Measurements from ENCODE around the gene HARS1. TPM values are rescaled to one million over a fixed set of nuclear protein-coding genes. Genes with fewer than 3 reads are reported as not detected.

HARS1 gene
- total and polyA plus RNA-seq, 2 of the 13 experiments (the other 11 are each of a cell fraction or from before 2014, with no cell fraction given), result 36.9 to 66.2 TPM

DNA sequence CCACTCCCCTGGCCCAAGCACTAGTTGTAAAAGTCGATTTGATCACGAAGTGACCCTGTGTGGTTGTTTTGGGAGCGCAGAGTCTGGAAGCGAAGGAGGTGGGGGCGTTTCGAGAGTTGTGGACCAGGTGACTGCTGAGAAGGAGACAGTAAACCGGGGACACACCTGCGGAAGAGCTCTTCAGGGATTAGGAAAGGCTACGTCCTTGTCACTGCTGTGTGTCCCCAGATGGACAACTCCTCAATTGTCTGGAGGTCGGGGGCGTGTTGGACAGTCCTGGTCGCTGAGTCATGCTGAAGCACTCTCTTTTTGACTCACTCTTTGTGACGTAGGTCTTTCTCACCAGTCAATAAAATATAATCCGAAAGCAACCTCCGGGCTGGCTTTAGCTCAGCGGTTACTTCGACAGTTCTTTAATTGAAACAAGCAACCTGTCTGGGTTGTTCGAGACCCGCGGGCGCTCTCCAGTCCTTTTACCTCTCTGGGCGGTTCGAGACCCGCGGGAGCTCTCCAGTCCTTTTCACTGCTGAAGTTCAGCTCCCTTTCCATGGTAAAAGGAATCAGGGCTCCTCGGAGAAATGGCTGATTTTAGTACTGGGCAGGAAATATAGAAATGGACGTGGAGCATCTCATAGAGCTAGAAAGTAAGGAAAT is 19.9 kb upstream of the HARS1 start (continued):
- TF ChIP-seq, protein P1, sequence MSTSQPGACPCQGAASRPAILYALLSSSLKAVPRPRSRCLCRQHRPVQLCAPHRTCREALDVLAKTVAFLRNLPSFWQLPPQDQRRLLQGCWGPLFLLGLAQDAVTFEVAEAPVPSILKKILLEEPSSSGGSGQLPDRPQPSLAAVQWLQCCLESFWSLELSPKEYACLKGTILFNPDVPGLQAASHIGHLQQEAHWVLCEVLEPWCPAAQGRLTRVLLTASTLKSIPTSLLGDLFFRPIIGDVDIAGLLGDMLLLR (CRISPR knock-in tag; IDR thresholded peaks at IDR 0.05), result no peak
- TF ChIP-seq ZNF782 (CRISPR knock-in tag; IDR thresholded peaks at IDR 0.05; ENCODE audit: borderline replicate concordance) (no peak), ZNF143 (CRISPR knock-in tag; IDR thresholded peaks at IDR 0.05) (0 out of 2 replicates have a peak, but pooled peaks have one; percentile 23), RARA (CRISPR knock-in tag; IDR thresholded peaks at IDR 0.05) (peak; percentile 60), ZNF777 (CRISPR knock-in tag; IDR thresholded peaks at IDR 0.05) (no peak), KAT8 (CRISPR knock-in tag; IDR thresholded peaks at IDR 0.05) (peak; percentile 84), DMAP1 (CRISPR knock-in tag; IDR thresholded peaks at IDR 0.05) (no peak), ZNF160 (CRISPR knock-in tag; IDR thresholded peaks at IDR 0.05) (no peak), ZNF382 (CRISPR knock-in tag; IDR thresholded peaks at IDR 0.05; ENCODE audit: borderline replicate concordance) (no peak), MTF1 (CRISPR knock-in tag; IDR thresholded peaks at IDR 0.05) (no peak), TCF7L2 (IDR thresholded peaks at IDR 0.05; ENCODE audit: low read depth, low read length) (no peak), POGZ (CRISPR knock-in tag; IDR thresholded peaks at IDR 0.05) (no peak), SAP130 (CRISPR knock-in tag; IDR thresholded peaks at IDR 0.05; ENCODE audit: low read depth) (peak; percentile 93), ZNF296 (CRISPR knock-in tag; conservative IDR thresholded peaks at IDR 0.05) (no peak), PPARG (CRISPR knock-in tag; conservative IDR thresholded peaks at IDR 0.05) (0 out of 2 replicates have a peak, but pooled peaks have one; percentile 40)
- TF ChIP-seq, protein P2, sequence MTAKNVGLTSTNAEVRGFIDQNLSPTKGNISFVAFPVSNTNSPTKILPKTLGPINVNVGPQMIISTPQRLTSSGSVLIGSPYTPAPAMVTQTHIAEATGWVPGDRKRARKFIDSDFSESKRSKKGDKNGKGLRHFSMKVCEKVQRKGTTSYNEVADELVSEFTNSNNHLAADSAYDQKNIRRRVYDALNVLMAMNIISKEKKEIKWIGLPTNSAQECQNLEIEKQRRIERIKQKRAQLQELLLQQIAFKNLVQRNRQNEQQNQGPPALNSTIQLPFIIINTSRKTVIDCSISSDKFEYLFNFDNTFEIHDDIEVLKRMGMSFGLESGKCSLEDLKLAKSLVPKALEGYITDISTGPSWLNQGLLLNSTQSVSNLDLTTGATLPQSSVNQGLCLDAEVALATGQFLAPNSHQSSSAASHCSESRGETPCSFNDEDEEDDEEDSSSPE (CRISPR knock-in tag; IDR thresholded peaks at IDR 0.05), result peak; percentile 52; the same call in 1 of the 2 replicates
- TF ChIP-seq, protein P3, sequence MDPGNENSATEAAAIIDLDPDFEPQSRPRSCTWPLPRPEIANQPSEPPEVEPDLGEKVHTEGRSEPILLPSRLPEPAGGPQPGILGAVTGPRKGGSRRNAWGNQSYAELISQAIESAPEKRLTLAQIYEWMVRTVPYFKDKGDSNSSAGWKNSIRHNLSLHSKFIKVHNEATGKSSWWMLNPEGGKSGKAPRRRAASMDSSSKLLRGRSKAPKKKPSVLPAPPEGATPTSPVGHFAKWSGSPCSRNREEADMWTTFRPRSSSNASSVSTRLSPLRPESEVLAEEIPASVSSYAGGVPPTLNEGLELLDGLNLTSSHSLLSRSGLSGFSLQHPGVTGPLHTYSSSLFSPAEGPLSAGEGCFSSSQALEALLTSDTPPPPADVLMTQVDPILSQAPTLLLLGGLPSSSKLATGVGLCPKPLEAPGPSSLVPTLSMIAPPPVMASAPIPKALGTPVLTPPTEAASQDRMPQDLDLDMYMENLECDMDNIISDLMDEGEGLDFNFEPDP (CRISPR knock-in tag; conservative IDR thresholded peaks at IDR 0.05), result no peak
- TF ChIP-seq, protein P4, sequence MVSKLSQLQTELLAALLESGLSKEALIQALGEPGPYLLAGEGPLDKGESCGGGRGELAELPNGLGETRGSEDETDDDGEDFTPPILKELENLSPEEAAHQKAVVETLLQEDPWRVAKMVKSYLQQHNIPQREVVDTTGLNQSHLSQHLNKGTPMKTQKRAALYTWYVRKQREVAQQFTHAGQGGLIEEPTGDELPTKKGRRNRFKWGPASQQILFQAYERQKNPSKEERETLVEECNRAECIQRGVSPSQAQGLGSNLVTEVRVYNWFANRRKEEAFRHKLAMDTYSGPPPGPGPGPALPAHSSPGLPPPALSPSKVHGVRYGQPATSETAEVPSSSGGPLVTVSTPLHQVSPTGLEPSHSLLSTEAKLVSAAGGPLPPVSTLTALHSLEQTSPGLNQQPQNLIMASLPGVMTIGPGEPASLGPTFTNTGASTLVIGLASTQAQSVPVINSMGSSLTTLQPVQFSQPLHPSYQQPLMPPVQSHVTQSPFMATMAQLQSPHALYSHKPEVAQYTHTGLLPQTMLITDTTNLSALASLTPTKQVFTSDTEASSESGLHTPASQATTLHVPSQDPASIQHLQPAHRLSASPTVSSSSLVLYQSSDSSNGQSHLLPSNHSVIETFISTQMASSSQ (IDR thresholded peaks at IDR 0.05; ENCODE audit: low read depth), result no peak
- TF ChIP-seq, protein P4 (CRISPR knock-in tag; IDR thresholded peaks at IDR 0.05; ENCODE audit: borderline replicate concordance), result no peak
- TF ChIP-seq, protein P5, sequence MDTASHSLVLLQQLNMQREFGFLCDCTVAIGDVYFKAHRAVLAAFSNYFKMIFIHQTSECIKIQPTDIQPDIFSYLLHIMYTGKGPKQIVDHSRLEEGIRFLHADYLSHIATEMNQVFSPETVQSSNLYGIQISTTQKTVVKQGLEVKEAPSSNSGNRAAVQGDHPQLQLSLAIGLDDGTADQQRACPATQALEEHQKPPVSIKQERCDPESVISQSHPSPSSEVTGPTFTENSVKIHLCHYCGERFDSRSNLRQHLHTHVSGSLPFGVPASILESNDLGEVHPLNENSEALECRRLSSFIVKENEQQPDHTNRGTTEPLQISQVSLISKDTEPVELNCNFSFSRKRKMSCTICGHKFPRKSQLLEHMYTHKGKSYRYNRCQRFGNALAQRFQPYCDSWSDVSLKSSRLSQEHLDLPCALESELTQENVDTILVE (CRISPR knock-in tag; IDR thresholded peaks at IDR 0.05), result peak; percentile 83
- TF ChIP-seq, protein P6, sequence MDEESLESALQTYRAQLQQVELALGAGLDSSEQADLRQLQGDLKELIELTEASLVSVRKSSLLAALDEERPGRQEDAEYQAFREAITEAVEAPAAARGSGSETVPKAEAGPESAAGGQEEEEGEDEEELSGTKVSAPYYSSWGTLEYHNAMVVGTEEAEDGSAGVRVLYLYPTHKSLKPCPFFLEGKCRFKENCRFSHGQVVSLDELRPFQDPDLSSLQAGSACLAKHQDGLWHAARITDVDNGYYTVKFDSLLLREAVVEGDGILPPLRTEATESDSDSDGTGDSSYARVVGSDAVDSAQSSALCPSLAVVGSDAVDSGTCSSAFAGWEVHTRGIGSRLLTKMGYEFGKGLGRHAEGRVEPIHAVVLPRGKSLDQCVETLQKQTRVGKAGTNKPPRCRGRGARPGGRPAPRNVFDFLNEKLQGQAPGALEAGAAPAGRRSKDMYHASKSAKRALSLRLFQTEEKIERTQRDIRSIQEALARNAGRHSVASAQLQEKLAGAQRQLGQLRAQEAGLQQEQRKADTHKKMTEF (CRISPR knock-in tag; IDR thresholded peaks at IDR 0.05), result peak; percentile 92
